Fibroblast of pulmonary artery (primary cell): ENCODE results near the gene LARGE1.
"Not testable (repeated sequence)": the region's sequence is repeated elsewhere in the genome, so short reads cannot be mapped to it uniquely, and the experiment has no call there.

Experiments used
- DNase-seq: peaks from one replicate; pipeline ENCODE4 v3.0.0-alpha.2; 2010; ENCODE audit warnings: low read depth
- H3K4me3 ChIP-seq: replicated peaks from 2 replicates; pipeline ENCODE4 v1.5.1; 2011; ENCODE audit warnings: low read depth, mild to moderate bottlenecking, control low read depth, low read length, moderate library complexity
- CTCF ChIP-seq: IDR thresholded peaks from 2 replicates; pipeline ENCODE4 v1.5.1; 2011; ENCODE audit warnings: mild to moderate bottlenecking, control low read depth, low read length, inconsistent platforms; ENCODE audit errors: missing control alignments

Gene LARGE1

GRCh38 chr22:33467620-33468095 is 452.6 kb downstream of the LARGE1 start:
- peak; percentile 15 for TF ChIP-seq CTCF
- H3K4me3 ChIP-seq, result no peak overlapping the region
- peak; percentile 2 for DNase-seq

GRCh38 chr22:33467080-33467479 is 453.2 kb downstream of the LARGE1 start:
- no peak for TF ChIP-seq CTCF
- DNase-seq, result no peak
- no peak overlapping the region for H3K4me3 ChIP-seq

- H3K4me3 ChIP-seq, result no peak overlapping the region
- no peak for DNase-seq
- no peak for TF ChIP-seq CTCF
Measured at GRCh38 chr22:33465554-33465953, 454.7 kb downstream of the LARGE1 start.

GRCh38 chr22:33464698-33465097 is 455.6 kb downstream of the LARGE1 start:
- DNase-seq, result no peak
- no peak overlapping the region for H3K4me3 ChIP-seq
- no peak for TF ChIP-seq CTCF

GRCh38 chr22:33461698-33462434 is 458.4 kb downstream of the LARGE1 start:
- TF ChIP-seq CTCF, result no peak
- DNase-seq, result no peak
- H3K4me3 ChIP-seq, result no peak overlapping the region

- DNase-seq, H3K4me3 ChIP-seq: not testable (repeated sequence)
Measured at GRCh38 chr22:33461245-33461644, 459.0 kb downstream of the LARGE1 start.

- DNase-seq, result no peak
- no peak for TF ChIP-seq CTCF
- no peak overlapping the region for H3K4me3 ChIP-seq
Measured at GRCh38 chr22:33459137-33459536, 461.1 kb downstream of the LARGE1 start.
